Loucy (cell line): ENCODE data around the gene ATOH8.

Source experiments
- H2AFZ ChIP-seq: fragments of 200-600 bp; sonication (generic); 2 replicates; pipeline ENCODE4 v1.6.0; 2016; ENCODE audit warnings: antibody characterized with exemption, mild to moderate bottlenecking, low read length, moderate library complexity
- H3F3A ChIP-seq: fragments of 200-600 bp; 2 replicates; pipeline ENCODE4 v1.6.0; 2016; ENCODE audit warnings: antibody characterized with exemption, low read depth, mild to moderate bottlenecking
- H3K27me3 ChIP-seq: fragments of 200-600 bp; sonication (generic); 2 replicates; pipeline ENCODE4 v1.6.1; 2014; ENCODE audit warnings: low read length, mild to moderate bottlenecking; ENCODE audit not compliant: insufficient read depth, poor library complexity, severe bottlenecking
- H3K36me3 ChIP-seq: fragments of 200-600 bp; sonication (generic); 2 replicates; pipeline ENCODE4 v1.6.1; 2016; ENCODE audit warnings: low read length; ENCODE audit not compliant: insufficient read depth
- H3K4me1 ChIP-seq: fragments of 200-600 bp; sonication (generic); 2 replicates; pipeline ENCODE4 v1.5.1; 2014; ENCODE audit warnings: low read length, mild to moderate bottlenecking; ENCODE audit not compliant: insufficient read depth, poor library complexity, severe bottlenecking
- H3K4me2 ChIP-seq: fragments of 200-600 bp; sonication (generic); 2 replicates; pipeline ENCODE4 v1.6.0; 2014; ENCODE audit warnings: antibody characterized with exemption, low read length, low read depth, mild to moderate bottlenecking; ENCODE audit not compliant: poor library complexity, severe bottlenecking
- H3K4me3 ChIP-seq: fragments of 200-600 bp; sonication (generic); 2 replicates; pipeline ENCODE4 v1.5.1; 2014; ENCODE audit warnings: low read length, mild to moderate bottlenecking, mixed read lengths; ENCODE audit not compliant: poor library complexity, severe bottlenecking
- H3K79me2 ChIP-seq: fragments of 200-600 bp; sonication (generic); 2 replicates; pipeline ENCODE4 v1.6.1; 2014; ENCODE audit warnings: low read length; ENCODE audit not compliant: insufficient read depth
- H3K9ac ChIP-seq: fragments of 200-600 bp; sonication (generic); 2 replicates; pipeline ENCODE4 v1.6.0; 2014; ENCODE audit warnings: mild to moderate bottlenecking, low read depth, low read length, moderate library complexity; ENCODE audit not compliant: poor library complexity, severe bottlenecking
- H3K9me2 ChIP-seq: fragments of 200-600 bp; sonication (generic); replicated peaks from 2 replicates; pipeline ENCODE4 v1.6.1; 2016; ENCODE audit warnings: low read depth, low read length, mixed read lengths
- H3K9me3 ChIP-seq: fragments of 200-600 bp; sonication (generic); 2 replicates; pipeline ENCODE4 v1.6.1; 2014; ENCODE audit warnings: mild to moderate bottlenecking, antibody characterized with exemption, low read length, low read depth; ENCODE audit not compliant: insufficient read depth
- H4K20me1 ChIP-seq: fragments of 200-600 bp; sonication (generic); 2 replicates; pipeline ENCODE4 v1.6.0; 2014; ENCODE audit warnings: antibody characterized with exemption, low read length, mild to moderate bottlenecking; ENCODE audit not compliant: insufficient read depth, poor library complexity, severe bottlenecking
- CTCF ChIP-seq: fragments of 200-600 bp; sonication (generic); conservative IDR thresholded peaks from 2 replicates; pipeline ENCODE4 v1.5.1; 2014; ENCODE audit warnings: mild to moderate bottlenecking, antibody characterized with exemption, low read length
- EZH2phosphoT487 ChIP-seq: fragments of 200-600 bp; IDR thresholded peaks from 2 replicates; pipeline ENCODE4 v1.6.1; 2018; ENCODE audit warnings: antibody characterized with exemption, mild to moderate bottlenecking, moderate library complexity, borderline replicate concordance

The ATOH8 gene

GRCh38 chr2:85813211-85813981 is 59.6 kb downstream of the ATOH8 start:
- H3K9ac ChIP-seq, result no peak overlapping the region
- no peaks in the 10 kb centered on the region for H3K9me2 ChIP-seq
- no peaks in the 10 kb centered on the region for H4K20me1 ChIP-seq
- no peaks in the 10 kb centered on the region for H3K27me3 ChIP-seq
- TF ChIP-seq EZH2phosphoT487, result no peak
- no peak for TF ChIP-seq CTCF
- no peak overlapping the region for H3K4me2 ChIP-seq
- H3F3A ChIP-seq, result no peaks in the 10 kb centered on the region
- no peaks in the 10 kb centered on the region for H3K4me1 ChIP-seq
- H3K9me3 ChIP-seq, result no peaks in the 10 kb centered on the region
- H3K79me2 ChIP-seq, result no peaks in the 10 kb centered on the region
- H3K4me3 ChIP-seq, result no peak overlapping the region
- H3K36me3 ChIP-seq, result no peaks in the 10 kb centered on the region
- H2AFZ ChIP-seq, result no peak overlapping the region

DNA sequence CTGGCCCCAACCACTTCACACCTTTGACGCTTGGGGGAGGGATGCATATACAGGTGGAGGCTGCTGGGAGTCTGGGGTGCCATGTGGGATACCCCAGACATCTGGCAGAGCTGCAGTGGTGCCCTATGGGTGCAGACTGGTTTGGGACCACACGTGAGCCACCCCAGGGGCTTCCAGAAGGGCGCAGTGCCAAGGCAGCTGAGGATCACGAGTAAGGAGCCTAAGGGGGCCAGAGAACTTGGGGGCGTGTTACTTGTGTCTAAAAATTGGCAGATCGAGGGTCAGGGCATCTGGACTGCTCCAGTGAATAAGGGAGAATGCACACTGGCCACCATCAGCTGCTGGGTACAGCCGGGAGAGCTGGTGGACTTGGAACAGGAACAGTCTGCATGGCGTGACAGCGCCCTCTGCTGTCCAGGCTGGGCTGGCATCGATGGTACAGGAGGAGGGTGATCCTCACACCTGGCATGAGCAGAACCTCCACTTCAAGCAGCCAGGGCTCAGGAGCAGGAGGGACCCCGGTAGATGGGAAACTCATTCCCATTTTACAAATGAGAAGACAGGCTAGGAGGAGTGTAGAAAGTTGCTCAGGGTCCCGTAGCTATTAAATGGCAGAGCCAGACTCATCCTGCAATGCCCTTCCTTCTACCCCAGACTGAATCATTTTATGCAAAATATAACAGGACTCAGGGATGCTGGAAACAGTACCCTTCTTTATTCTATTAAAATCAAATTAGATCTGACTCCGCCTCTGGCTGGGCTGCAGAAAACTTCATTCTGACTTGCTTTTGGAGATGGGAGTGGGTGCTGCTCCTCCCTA is 60.4 kb downstream of the ATOH8 start:
- no peak overlapping the region for H3K9ac ChIP-seq
- TF ChIP-seq EZH2phosphoT487 (no peak), CTCF (peak; percentile 93)
- no peaks in the 10 kb centered on the region for H3K27me3 ChIP-seq
- H3K9me3 ChIP-seq, result no peaks in the 10 kb centered on the region
- H3K4me2 ChIP-seq, result no peak overlapping the region
- H3K4me1 ChIP-seq, result no peaks in the 10 kb centered on the region
- no peaks in the 10 kb centered on the region for H3F3A ChIP-seq
- no peaks in the 10 kb centered on the region for H3K36me3 ChIP-seq
- H3K4me3 ChIP-seq, result no peak overlapping the region
- 0 out of 2 replicates have a peak overlapping the region, but pooled peaks have one; percentile 8 for H2AFZ ChIP-seq
- H3K79me2 ChIP-seq, result no peaks in the 10 kb centered on the region
- H3K9me2 ChIP-seq, result no peaks in the 10 kb centered on the region
- no peaks in the 10 kb centered on the region for H4K20me1 ChIP-seq

GRCh38 chr2:85814802-85815550 is 61.2 kb downstream of the ATOH8 start:
- no peaks in the 10 kb centered on the region for H3K27me3 ChIP-seq
- TF ChIP-seq EZH2phosphoT487 (no peak), CTCF (no peak)

More at GRCh38 chr2:85814802-85815550, 61.2 kb downstream of the ATOH8 start:
- H3F3A ChIP-seq, result no peaks in the 10 kb centered on the region
- H3K79me2 ChIP-seq, result no peaks in the 10 kb centered on the region
- no peaks in the 10 kb centered on the region for H3K4me1 ChIP-seq
- H3K36me3 ChIP-seq, result no peaks in the 10 kb centered on the region
- no peaks in the 10 kb centered on the region for H3K9me2 ChIP-seq
- no peaks in the 10 kb centered on the region for H4K20me1 ChIP-seq
- H3K9ac ChIP-seq, result no peak overlapping the region
- H2AFZ ChIP-seq, result no peak overlapping the region
- no peaks in the 10 kb centered on the region for H3K9me3 ChIP-seq
- no peak overlapping the region for H3K4me3 ChIP-seq
- no peak overlapping the region for H3K4me2 ChIP-seq
